GM20000 (cell line): ENCODE data around the gene ALG11.

Experiments
- DNase-seq: peaks from one replicate; pipeline ENCODE4 v3.0.0; 2012; ENCODE audit warnings: low spot score
- CTCF ChIP-seq: IDR thresholded peaks from 2 replicates; pipeline ENCODE4 v1.5.1; 2012; ENCODE audit warnings: mild to moderate bottlenecking, control low read depth; ENCODE audit errors: extremely low read depth, missing control alignments

ALG11 gene

DNA sequence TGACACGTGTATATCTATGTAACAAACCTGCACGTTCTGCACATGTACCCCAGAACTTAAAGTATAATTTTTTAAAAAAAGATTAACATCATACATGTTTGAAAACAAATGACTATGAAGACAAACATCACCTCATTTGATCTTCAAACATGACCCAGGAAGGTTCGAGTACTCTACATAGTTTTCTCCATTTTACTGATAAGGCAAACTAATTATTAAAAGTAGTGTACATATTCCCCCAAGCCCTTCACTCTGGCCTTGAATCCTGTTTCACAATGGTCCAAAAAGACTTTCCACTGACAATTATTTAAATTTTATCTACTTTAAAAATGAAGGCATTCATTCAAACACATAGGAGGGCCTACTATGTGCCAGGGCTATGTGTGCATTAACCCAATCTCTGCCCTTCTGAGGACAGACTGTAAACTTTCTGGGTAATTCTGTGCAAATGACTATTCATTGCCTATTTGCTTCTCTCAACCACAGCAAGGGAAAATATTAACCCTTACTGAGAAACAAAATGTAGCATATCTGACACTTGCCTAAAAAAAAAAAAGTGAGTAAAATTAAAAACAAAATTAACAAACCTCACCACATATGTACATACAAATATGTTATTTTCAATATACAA lies 23.1 kb upstream of the ALG11 start:
- DNase-seq, result no peak
- no peak for TF ChIP-seq CTCF

DNA sequence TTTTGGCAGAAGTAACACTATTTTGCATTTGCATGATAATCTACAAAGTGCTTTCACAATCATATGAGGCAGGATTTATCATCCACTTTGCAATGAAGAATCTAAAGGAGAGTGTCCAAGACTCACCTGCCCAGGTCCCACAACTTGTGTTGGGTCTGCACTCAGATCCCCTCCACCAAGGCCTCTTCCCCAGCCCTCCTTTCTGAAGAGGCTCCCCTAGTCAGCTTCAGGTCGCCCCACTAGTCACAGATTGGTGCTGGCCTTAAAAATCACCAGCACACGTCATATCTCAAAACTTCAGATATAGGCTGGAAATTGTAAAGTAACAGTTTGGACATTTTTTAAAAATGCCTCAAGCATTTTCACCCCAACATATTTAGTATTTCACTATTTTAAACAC lies 18.5 kb upstream of the ALG11 start:
- no peak for DNase-seq
- no peak for TF ChIP-seq CTCF

DNA sequence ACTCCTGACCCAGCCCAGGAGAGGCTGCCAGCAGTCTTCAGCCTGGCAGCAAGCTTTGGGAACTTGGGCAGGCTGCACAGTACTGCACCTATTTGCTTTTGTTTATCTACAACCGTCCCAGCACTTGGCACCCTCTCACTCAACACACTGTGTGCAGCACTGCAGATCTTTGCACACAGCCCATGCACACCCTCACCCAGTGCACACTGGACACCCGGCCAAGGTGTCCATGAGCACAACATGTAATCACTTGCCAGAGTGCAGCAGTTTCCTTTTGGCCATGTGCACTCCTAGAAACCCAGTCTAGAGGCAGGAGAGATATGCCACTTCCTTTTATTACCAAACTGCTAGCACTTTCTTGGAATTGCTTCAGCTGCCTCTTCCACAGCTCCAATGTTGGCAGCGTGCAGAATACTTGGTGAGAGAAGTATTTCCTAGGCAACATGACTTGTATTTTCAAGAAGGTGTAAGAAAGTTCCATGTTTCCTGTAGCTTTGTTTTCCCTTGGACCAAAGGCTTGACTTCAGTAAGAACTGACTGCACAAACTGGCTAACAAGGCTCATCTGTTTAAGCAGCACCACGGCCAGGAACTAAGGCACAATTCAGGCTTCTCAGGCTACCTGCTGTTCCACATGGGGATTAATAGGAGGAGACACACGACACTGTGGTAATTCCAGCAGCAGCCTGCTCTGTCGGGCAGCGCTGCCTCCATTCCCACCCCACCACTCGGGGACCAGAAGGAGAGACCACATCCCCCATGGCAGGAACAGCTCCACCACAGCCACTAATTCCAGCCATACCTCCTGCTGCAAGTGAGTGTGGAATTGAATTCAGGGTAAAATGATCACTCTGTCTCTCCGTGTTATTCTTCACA lies 16.3 kb upstream of the ALG11 start:
- TF ChIP-seq CTCF, result no peak
- DNase-seq, result no peak

DNA sequence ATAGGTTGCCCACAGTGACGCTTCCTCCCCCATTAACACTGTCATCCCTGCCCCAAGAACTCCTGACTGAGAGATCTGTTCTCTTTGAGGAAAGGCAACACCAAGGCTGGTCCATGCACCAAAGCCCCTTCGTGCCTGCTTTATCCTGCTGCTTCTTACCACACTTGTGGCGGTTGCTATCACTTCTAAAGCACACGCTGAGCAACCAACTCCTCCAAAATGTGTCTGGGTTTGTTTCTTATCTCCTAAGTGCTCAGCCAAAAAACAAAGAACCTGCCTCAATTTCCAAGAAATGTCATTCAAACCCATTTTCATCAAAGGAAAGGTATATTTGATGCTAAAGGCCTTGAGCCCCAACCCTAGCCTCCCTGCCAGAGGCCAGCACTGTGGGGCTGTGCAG lies 15.6 kb upstream of the ALG11 start:
- TF ChIP-seq CTCF, result no peak
- DNase-seq, result no peak

- TF ChIP-seq CTCF, result no peak
- no peak for DNase-seq
These were observed 15.0 kb upstream of the ALG11 start for GRCh38 chr13:51997186-51997585.

DNA sequence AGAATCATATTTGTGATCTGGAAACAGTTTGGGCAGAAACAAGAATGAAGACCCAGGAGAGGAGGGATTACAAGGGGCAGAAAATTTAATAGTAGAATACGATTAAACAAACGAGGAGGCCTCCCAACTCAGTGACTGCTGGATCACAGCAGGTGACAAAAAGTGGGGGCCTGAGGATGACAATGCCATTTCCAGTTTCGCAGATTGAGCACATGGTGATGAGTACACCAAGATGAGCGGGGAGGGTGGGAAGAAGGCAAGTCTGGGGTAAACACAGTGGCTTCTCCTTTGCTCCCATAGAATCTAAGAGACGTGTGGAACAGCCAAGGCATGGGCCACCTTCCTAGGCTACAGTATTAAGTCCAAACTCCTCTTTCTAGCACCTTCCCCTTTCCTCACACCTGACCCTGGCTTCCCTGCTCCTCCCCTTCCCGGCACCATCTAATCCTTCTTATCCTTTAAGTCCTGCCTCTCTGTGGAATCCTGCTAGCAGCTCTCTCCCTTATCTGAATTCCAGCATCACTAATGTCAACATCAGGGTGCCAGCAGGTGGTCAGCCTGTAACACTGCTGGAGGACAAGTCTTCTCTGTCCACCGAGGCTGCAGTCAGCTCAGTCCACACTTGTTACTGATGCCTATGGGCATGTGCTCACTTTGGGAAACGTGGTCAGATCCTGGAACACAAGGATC lies 14.4 kb upstream of the ALG11 start:
- DNase-seq, result no peak
- no peak for TF ChIP-seq CTCF
